Measurements from ENCODE around the gene UPK3BL1.
"Not testable (repeated sequence)": the region's sequence is repeated elsewhere in the genome, so short reads cannot be mapped to it uniquely, and the experiment has no call there.

The UPK3BL1 gene, protein sequence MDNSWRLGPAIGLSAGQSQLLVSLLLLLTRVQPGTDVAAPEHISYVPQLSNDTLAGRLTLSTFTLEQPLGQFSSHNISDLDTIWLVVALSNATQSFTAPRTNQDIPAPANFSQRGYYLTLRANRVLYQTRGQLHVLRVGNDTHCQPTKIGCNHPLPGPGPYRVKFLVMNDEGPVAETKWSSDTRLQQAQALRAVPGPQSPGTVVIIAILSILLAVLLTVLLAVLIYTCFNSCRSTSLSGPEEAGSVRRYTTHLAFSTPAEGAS

DNA sequence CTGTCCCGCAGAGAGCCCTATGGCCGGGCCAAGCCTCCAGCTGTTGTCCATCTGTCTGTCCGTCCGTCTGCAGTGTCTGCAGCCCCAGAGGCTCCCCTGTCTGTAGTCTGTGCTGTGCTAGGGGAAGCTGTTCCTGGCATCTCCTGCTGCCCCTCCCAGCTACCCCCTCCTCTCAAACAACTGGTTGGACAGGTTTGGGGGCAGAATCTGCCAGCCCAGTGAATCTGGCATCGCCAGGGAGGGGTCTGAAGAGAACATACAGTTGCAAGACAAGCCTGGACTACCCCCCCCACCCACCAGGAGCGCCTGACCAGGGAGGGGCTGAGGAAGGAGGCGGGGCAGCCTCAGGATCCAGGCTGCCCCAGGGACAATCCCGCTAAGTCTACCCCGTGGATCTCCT is at the start of gene UPK3BL1:
UPK3BL1 (minus strand) TSS at position 101 of the 400 bp plus-strand sequence; CDS start at position 51, 50 bp downstream.
- DNase-seq, result not testable (repeated sequence)

DNA sequence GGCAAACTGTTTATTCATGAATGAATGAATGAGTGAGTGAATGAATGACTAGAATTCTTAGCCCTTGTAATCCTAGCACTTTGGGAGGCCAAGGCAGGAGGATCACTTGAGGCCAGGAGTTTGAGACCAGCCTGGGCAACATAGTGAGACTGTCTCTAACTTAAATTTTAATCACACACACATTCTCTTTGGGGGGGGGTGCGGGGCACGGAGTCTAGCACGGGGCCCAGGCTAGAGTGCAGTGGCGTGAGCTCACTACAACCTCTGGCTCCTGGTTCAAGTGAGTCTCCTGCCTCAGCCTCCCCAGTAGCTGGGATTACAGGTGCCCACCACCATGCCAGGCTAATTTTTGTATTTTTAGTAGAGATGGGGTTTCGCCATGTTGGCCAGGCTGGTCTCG is 48.0 kb upstream of the UPK3BL1 start:
- DNase-seq, result not testable (repeated sequence)

DNA sequence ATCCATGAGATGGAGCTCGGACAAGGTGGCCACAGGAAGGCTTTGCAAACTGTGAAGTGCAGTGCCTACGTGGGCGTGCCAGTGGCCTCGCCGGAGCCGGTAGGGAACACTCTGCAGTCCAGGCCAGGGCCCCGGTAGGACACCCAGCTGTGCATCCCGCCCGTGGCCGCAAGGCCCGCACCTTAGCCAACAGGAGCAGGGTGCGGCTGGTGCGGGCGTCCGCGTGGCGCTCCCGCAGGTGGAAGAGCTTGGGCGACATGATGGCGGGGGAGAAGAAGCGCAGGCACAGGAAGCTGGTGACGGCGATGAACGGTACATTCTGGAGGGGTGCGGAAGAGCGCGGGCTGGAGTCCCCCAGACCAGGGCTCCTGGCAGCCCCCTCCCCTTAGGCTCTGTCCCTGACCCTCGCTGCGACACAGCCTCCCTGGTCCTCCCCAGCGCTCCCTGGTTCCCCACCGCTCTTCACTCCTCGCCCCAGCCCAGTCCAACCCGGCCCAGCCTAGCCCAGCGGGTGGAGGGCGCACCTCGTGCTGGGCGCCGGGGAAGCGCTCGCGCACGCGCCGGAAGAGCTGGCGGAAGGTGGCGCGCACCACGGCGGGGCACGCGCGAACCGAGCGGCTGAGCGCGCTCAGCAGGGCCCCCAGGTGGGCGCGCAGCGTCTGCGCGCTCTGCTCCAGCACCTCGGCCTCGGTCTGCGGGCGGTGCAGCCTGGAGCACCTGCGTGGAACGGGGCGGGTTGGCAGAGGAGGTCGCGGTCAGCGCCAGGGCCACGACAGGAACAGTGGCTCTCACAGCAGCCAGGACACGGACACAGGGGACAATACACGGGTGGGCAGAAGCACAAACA is 47.1 kb upstream of the UPK3BL1 start:
- not testable (repeated sequence) for DNase-seq

DNA sequence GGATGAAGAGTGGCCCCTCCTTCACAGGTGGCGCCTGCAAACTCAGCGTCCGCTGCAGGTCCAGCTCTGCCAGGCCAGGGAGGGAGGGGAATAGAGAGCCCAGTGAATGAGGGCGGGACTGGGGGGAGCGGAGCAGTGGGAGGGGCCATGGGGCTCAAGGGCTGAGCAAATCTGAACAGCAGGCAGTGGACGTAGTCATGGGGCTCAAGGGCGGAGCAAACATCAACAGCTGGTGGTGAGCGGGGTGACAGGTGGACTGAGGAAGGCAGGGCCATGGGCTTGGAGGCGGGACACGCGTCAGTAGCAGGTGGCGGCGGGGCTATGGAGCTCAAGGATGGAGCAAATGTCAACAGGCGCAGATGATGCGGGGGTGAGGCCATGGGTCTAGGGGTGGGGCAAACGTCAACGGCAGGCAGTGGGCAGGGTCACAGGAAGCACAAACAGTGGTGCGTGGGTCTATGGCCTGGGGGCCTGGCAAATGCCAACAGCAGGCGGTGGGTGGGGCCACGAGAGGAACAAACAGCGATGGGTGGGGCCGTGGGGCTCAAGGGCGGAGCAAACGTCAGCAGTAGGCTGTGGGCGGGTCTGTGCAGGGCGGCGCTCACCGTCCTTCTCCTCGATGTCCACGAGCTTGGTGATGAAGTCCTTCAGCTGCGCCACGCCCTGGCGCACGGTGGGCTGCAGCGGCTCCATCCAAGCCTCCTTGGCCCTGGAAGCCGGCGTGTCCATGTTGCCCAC is 45.9 kb upstream of the UPK3BL1 start:
- not testable (repeated sequence) for DNase-seq

DNA sequence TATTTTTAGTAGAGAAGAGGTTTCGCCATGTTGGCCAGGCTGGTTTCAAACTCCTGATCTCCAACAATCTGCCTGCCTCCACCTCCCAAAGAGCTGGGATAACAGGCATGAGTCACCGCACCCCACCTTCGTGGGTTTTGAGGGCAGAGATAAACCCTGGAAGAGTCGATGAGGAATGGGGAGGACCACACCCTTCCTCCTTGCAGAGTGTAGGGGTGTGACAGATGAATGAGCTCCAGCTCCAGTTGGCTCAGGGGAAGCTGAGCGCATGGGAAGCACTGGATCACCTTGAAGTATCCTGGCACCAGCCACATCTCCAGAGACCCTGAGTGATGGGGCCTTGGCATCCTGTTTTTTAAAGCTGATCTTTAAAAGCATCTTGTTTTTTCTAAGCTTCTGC is 40.0 kb upstream of the UPK3BL1 start:
- DNase-seq, result not testable (repeated sequence)

DNA sequence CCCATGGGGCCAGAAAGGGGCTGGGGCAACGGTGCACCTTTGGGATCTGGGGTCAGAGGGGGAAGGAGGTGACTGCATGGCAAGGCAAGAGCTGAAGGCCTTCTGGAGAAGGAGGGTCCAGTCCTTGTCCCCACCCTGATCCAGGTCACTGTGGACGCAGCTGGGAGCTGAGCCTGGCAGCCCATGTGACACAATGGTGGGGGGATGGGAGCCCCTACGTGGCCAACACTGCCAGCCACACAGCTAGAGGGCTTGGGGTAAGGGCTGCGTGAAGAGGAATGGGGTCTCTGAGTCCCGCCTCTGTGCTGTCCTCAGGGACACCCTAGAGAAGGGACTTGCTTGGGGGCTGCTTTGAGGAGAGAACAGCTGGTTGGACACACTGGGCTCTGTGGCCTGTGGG is 38.2 kb upstream of the UPK3BL1 start:
- not testable (repeated sequence) for DNase-seq

DNA sequence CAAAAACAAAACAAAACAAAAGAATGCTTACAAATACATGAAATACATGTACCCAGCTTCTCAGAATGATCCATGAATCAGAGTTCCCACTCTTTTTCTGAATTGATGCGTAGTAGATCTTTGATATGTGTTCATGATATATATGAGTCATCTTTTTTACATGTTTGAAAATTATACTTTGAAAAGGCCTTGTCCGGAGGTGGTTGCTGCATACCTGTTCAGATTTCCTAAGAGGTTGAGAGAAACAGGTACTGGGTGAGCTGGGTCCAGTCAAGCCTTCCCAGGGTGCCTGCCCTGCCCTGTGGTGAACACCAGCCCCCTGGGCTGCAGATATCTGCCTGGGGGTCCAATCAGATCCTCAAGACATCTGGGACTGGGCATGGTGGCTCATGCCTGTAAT is 33.0 kb upstream of the UPK3BL1 start:
- not testable (repeated sequence) for DNase-seq

DNA sequence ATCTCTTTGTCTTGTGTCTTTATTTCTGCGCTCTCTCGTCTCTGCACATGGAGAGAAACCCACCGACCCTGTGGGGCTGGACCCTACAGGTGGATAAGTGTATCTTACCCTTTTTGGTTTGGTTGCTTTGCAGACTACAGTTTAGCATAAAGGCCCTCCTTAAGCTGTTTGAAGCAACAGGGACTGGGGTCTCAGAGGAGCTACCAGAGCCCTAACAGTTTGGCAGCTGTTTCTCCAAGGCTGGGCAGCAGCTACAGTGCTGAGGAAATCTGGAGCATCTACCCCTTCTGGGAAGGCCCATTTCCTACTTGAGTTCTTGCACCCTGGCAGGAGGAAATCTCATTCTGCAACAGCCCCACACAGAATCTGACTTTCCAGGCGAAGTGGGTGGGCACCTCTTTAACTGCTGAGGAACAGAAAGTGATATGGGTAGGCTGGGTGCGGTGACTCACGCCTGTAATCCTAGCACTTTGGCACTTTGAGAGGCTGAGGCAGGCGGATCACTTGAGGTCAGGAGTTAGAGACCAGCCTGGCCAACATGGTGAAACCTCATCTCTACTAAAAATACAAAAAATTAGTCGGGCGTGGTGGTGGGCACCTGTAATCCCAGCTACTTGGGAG is 31.0 kb upstream of the UPK3BL1 start:
- not testable (repeated sequence) for DNase-seq

DNA sequence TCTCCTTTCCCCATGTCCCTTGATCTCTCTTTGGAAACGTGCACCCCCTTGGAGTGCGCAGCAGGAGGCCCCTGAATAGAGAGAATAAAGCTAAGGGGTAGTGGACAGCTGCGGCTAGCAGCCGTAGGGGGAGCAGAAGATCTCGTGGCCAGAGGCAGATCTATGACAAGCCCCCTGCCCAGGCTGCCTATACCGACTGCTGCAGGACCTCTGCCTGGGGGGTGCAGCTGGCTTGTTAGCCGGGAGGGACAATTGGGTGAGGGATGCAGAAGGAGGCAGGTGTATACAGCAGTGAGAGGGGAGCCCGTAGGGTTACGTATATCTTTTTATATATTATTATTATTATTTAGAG is 29.3 kb upstream of the UPK3BL1 start:
- not testable (repeated sequence) for DNase-seq

DNA sequence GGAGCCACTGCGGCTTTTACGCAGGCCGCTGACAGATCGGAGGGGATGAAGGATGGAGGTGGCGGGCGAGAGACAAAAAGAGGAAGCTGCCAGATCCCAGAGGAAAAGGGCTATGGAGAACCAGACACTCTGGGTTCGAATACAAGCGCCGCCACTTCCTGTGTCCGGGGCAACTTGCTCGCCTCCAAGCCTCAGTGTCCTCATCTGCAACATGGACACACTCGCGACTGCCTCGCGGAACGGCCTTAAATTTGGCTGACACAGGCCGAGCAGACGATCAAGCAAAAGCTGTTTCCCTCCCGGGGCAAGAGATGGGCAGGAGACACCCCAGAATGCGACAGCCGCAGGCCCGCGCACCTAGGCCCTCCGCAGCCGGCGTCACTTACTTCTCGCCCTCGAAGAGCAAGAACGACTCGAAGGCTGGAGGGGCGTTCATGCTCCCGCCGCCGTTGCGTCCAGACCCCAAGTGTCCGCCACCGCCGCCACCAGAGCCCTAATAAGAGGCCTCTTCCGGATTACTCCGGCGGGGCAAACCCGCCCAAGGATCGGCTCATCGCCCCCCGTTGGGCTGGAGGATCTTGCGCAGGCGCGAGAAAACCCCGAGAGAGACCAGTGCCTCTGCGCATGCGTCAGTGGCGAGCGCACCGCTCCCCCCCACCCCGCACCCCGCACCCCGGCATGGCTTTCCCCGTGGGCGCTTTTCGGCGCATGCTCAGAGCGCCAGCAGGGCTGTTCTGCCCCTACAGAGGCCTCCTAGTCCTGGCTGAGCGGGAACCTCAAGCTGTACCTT is 28.8 kb upstream of the UPK3BL1 start, which contains the start of gene POLR2J2:
POLR2J2 (minus strand) TSS at position 498 of the 790 bp plus-strand sequence; CDS start at position 436, 62 bp downstream.
- not testable (repeated sequence) for DNase-seq

DNA sequence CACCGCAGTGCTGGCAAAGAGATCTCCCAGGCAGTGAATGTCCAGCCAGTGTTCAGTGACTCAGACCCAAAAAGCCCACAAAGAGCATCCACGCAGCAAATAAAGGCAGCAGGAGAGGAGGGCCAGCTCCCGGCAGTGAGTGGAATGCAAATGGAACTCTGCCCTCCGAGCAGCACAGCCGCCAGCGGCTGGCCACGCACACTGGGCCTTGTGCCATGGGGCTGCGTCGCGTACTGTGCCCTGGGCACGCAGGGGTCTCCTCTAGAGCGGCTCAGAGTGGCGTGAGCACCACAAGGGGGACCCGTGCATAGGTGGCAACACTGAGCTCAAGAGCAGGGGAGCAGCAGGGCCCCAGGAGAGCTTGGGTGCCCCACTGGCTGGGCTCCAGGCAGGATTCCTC is 24.9 kb upstream of the UPK3BL1 start:
- DNase-seq, result not testable (repeated sequence)

DNA sequence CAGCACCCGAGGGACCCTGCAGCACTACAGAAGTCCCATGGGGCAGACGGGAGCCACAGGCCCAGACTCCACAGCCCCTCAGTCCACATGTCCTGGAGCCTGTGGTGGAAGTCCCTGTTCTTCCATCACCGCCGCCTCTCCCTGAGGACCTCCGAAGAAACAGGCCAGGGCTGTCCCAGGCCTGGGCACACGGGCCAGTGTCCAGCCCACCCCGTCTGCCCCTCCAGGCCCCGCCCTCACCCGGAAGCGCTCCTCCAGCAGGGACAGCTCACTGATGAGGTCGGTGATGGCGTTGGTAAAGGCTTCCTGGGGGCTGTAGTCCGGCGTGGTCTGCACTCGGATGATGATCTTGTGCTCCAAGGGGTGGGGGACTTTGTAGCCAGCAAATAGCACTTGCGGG is 24.3 kb upstream of the UPK3BL1 start:
- DNase-seq, result not testable (repeated sequence)

DNA sequence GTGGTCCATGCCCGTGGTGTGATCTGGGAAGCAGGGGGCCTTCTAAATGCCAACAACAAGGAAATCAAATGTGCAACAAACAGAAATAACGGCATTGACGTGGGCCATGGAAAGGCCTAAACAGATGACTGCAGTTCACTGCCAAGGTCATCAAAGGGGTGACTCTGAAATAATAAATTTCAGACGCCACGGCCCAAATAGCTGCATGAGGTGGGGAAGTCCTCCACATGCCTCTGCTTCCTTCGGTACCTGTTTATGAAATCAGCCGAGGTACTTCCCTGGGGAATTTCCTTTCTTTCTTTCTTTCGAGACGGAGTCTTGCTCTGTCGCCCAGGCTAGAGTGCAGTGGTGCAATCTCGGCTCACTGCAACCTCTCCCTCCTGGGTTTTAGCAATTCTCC is 22.2 kb upstream of the UPK3BL1 start:
- DNase-seq, result not testable (repeated sequence)

DNA sequence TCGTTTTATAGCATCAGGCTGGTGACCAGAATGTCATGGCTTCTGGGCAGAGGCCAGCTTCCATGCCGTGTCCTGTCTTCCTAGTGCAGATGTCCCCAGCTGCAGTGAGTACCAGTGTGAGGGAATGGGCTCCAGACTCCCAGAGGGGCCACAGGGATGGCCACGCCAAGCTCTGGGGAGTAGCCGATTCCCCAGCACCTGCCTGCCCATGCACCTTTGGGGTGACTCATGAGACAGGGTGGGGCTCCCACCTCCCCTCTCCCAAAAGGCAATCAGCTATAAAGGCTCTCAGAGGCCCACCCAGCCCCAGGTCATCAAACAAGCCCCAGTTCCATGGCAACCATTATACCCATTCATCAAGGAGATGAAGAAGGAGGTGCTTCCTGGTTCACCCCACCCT is 7.3 kb upstream of the UPK3BL1 start, which contains the start of gene SPDYE2B:
SPDYE2B (plus strand) TSS at position 396 of the 400 bp plus-strand sequence. CDS start 2,030 bp downstream, outside the sequence.
- DNase-seq, result not testable (repeated sequence)

DNA sequence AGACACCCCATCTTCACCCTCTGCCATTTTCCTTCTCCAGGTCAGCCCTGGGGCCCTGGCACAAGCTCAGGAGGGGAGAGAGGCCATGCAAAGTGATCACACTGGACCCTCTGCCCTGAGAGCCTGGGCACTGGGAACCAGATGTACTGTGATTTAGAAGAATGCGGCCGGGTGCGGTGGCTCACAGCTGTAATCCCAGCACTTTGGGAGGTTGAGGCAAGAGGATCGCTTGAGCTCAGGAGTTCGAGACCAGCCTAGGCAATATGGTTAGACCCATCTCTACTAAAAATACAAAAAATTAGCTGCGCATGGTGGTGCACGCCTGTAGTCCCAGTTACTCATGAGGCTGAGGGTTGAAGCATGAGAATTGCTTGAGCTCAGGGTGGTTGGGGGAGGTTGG is 5.2 kb upstream of the UPK3BL1 start:
- not testable (repeated sequence) for DNase-seq

DNA sequence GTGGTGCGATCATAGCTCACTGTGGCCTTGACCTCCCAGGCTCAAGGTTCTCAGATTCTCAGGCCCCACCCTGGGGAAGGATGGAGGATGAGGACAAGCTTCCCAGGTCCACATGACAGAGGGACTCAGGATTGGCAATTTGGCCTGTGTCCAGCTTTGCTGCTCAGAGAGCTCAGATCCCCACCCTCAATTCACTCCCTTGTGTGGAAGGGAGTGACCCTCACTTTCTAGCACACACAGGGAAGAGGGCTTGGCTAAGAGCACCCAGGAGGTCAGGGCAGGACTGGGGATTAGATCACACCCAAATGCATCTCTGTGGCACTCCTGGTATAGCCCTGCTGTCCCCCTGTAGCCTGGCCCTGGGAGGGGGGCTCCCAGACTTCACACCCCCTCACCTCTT is 813 bp upstream of the UPK3BL1 start:
- not testable (repeated sequence) for DNase-seq

DNA sequence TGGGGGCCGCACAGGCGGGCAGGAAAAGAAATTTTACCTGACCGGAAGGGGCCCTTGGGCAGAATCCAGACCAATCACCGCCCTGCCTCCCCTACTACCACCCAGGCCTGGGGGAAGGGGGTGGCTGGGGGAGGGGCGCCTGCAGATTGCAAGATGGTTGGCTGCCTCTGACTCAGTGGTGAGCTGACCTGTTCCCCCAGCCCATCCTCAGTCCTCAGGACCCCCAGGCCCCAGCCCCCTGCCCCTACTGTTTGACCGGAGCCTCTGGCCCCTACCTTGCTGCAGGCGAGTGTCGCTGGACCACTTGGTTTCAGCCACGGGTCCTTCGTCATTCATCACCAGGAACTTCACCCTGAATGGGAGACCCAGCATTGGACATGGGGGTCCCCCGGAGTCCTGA is 3.7 kb downstream of the UPK3BL1 start:
- not testable (repeated sequence) for DNase-seq

DNA sequence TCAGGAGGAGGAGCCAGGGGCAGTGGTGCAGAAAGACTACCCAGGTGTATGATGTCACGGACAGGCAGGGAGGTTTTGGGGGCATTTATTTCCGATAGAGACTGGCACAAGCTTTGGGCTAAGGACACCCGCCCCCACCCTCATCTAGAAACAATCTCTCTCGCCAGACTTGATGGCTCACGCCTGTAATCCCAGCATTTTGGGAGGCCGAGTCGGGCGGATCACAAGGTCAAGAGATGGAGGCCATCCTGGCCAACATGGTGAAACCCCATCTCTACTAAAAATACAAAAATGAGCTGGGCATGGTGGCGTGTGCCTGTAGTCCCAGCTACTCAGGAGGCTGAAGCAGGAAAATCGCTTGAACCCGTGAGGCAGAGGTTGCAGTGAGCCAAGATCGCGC is 5.6 kb downstream of the UPK3BL1 start:
- DNase-seq, result not testable (repeated sequence)

DNA sequence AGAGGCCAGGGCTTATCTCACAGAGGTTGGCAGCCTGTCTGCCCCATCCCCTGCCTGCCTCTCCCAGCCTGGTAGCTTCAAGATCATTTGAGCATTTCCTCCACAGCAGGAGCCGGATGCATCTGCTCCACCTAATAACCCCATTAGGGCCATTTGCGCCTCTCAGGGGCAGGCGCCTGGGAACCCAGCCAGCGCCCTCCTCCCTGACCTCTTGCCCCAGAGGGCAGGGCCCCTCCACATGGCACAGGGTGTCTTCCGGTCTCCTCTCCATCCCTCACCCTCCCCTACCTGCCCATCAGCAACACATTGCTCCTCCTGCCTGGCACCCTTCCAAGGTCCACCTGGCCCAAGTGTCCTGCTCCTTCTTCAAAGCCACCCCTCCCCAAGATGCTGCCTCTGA is 7.2 kb downstream of the UPK3BL1 start:
- DNase-seq, result not testable (repeated sequence)

DNA sequence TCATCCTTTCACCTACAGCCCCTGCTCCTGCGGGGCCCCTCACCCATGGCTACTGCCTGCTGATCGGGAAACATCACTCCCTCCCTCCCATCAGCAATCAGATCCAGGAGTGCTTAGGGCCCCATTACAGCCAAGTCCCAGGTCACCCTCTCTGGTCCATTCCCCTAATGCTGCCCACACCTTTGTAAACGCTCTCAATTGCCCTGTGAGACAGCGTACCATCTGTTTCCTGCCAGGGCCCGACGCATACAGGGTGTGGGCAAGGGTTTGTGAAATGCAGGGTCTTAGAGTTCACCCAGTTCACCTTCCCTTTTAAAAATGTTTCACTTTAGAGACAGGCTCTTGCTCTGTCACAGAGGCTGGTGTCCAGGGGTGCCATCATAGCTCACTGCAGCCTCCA is 8.3 kb downstream of the UPK3BL1 start:
- not testable (repeated sequence) for DNase-seq

DNA sequence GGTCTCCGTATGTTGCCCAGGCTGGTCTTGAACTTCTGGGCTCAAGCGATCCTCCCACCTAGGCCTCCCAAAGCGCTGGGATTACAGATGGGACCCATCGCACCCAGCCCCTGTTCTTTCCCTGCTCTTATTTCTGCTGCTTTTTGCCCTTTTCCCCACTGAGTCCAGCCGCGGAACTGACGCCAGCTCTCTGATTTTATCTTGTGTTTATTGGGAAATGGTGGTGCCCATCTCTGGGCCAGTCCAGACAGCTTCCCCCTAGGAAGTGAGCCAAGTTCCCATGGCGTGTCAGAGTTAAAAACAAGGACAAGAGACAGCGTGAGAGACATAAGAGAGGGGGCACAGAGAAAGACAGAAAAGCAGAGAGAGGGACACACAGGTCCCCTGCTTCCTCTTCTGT is 12.0 kb downstream of the UPK3BL1 start:
- DNase-seq, result not testable (repeated sequence)

All from NCI-H1048 (cell line).